K562 (cell line): ENCODE measurements around the gene OR6K3. TPM values are rescaled to one million over a fixed set of nuclear protein-coding genes. Genes with fewer than 3 reads are reported as not detected.

Source experiments
- ATAC-seq: fragments of 200-7000 bp; cut with Tn5 transposase; 3 replicates; pipeline ENCODE4 v1.9.1; 2020; ENCODE audit warnings: moderate library complexity
- BruUV-seq: library from RNA; stranded (reverse); fragments of 400-500 nt; replicated peaks from 2 replicates; lab custom pipeline; 2021; lab: Mats Ljungman, UMichigan
- CTCF ChIA-PET: fragments of 300-600 bp; formaldehyde crosslinking; extraction: SDS; loops from one replicate; lab custom pipeline; 2021; ENCODE audit warnings: low intra/inter-chr PET ratio; lab: Yijun Ruan, JAX
- POLR2A ChIA-PET: fragments of 300-600, 350-650 bp; sonication (Branson Sonifier 250); formaldehyde crosslinking; extraction: SDS; loops from one replicate; lab custom pipeline; 2021; ENCODE audit warnings: antibody characterized with exemption, inconsistent platforms; lab: Yijun Ruan, JAX
- DNase-seq, 4 experiments: peaks; one replicate each; pipeline versions ENCODE4 v3.0.0 to v3.0.0-alpha.2; 2011 to 2018; ENCODE audit warnings: low spot score in 3 of 4, mixed read lengths in 3 of 4; ENCODE audit errors: extremely low read depth in 1 of 4
- FAIRE-seq: peaks from 2 replicates; lab custom pipeline; 2011; peaks lifted over from hg19 to GRCh38; lab: Jason Lieb, UNC
- H2AFZ ChIP-seq: 2 replicates; pipeline ENCODE4 v1.6.0; 2011; ENCODE audit warnings: low read depth, low read length, control low read depth, inconsistent platforms
- H3K27ac ChIP-seq: fragments of 200-600 bp; 3 replicates; pipeline ENCODE4 v1.8.0; 2011; ENCODE audit warnings: low read depth, mild to moderate bottlenecking, control low read depth, inconsistent platforms, low read length, moderate library complexity, mixed read lengths; ENCODE audit errors: extremely low read depth
- H3K27me3 ChIP-seq, 2 experiments: fragments of 300-600 bp in 1 of 2; 2 replicates in 1 of 2; 3 replicates in 1 of 2; pipeline versions ENCODE4 v1.6.0 to v1.8.0; 2011; ENCODE audit warnings: inconsistent platforms in 2 of 2, low read length in 2 of 2, mild to moderate bottlenecking in 1 of 2, mixed read lengths in 1 of 2, moderate library complexity in 1 of 2; ENCODE audit not compliant: control insufficient read depth in 2 of 2, insufficient read depth in 2 of 2
- H3K36me3 ChIP-seq: fragments of 300-600 bp; 3 replicates; pipeline ENCODE4 v1.8.0; 2011; ENCODE audit warnings: mild to moderate bottlenecking, low read length, inconsistent platforms; ENCODE audit not compliant: control insufficient read depth, insufficient read depth
- H3K4me1 ChIP-seq, 2 experiments: fragments of 200-600 bp in 1 of 2; replicated peaks in 1 of 2; 2 replicates in 1 of 2; 3 replicates in 1 of 2; pipeline versions ENCODE4 v1.5.1 to v1.8.0; 2011; ENCODE audit warnings: inconsistent platforms in 2 of 2, low read length in 2 of 2, mild to moderate bottlenecking in 1 of 2, mixed read lengths in 1 of 2, moderate library complexity in 1 of 2; ENCODE audit not compliant: control insufficient read depth in 2 of 2, insufficient read depth in 2 of 2
- H3K4me2 ChIP-seq: 2 replicates; pipeline ENCODE4 v1.6.1; 2011; ENCODE audit warnings: low read length, control low read depth, inconsistent platforms, mixed read lengths; ENCODE audit not compliant: insufficient read depth
- H3K4me3 ChIP-seq: fragments of 200-600 bp; sonication (generic), shearing (Covaris generic); 2 replicates; pipeline ENCODE4 v1.5.1; 2016; ENCODE audit warnings: control low read depth, inconsistent platforms
- H3K79me2 ChIP-seq: fragments of 200-600 bp; 3 replicates; pipeline ENCODE4 v1.8.0; 2011; ENCODE audit warnings: low read length, inconsistent platforms; ENCODE audit not compliant: control insufficient read depth, insufficient read depth
- H3K9ac ChIP-seq, 2 experiments: 2 replicates each; pipeline versions ENCODE4 v1.6.0 to v1.6.1; 2011; ENCODE audit warnings: low read depth in 2 of 2, low read length in 2 of 2, control low read depth in 1 of 2, inconsistent platforms in 1 of 2, mild to moderate bottlenecking in 1 of 2, mixed read lengths in 1 of 2; ENCODE audit not compliant: insufficient read depth in 1 of 2
- H3K9me1 ChIP-seq: one replicate; pipeline ENCODE4 v1.6.0; 2011; ENCODE audit warnings: inconsistent platforms, mild to moderate bottlenecking, low read length, moderate library complexity; ENCODE audit not compliant: control insufficient read depth, insufficient read depth
- H3K9me3 ChIP-seq: replicated peaks from 2 replicates; pipeline ENCODE4 v1.5.1; 2011; ENCODE audit warnings: low read depth, low read length, inconsistent platforms; ENCODE audit not compliant: control insufficient read depth, insufficient read depth
- H4K20me1 ChIP-seq: replicated peaks from 2 replicates; pipeline ENCODE4 v1.6.1; 2011; ENCODE audit warnings: low read length, inconsistent platforms, mixed read lengths; ENCODE audit not compliant: control insufficient read depth, insufficient read depth
- GTF2F1 ChIP-seq: IDR thresholded peaks from 2 replicates; pipeline ENCODE4 v1.6.1; 2011; ENCODE audit warnings: low read depth, low read length, improper control_type of control experiment
- IFI16 ChIP-seq: fragments of 250-450 bp; sonication (Bioruptor Pico); IDR thresholded peaks from 2 replicates; pipeline ENCODE4 v2.1.2; 2022; ENCODE audit warnings: mild to moderate bottlenecking, inconsistent platforms
- MCM2 ChIP-seq: fragments of 450-650 bp; IDR thresholded peaks from 2 replicates; pipeline ENCODE4 v1.6.1; 2017; ENCODE audit warnings: low read depth, mild to moderate bottlenecking
- NR1H2 ChIP-seq: sonication (generic); formaldehyde crosslinking; IDR thresholded peaks from 2 replicates; pipeline ENCODE4 v1.4.0; 2020; ENCODE audit warnings: mild to moderate bottlenecking, missing genetic modification reagents
- RAD21 ChIP-seq, 2 experiments: fragments of 250-450 bp in 1 of 2; fragments of 450-650 bp in 1 of 2; sonication (Bioruptor Pico) in 1 of 2; formaldehyde crosslinking in 1 of 2; IDR thresholded peaks in 1 of 2; conservative IDR thresholded peaks in 1 of 2; 2 replicates each; pipeline versions ENCODE4 v1.4.0 to v1.8.0; 2020 to 2022; ENCODE audit warnings: mild to moderate bottlenecking in 2 of 2, moderate library complexity in 1 of 2
- SRSF3 ChIP-seq: fragments of 200-400 bp; formaldehyde crosslinking; IDR thresholded peaks from 2 replicates; pipeline ENCODE4 v1.6.1; 2016; ENCODE audit warnings: mild to moderate bottlenecking, low read length, moderate library complexity; ENCODE audit not compliant: insufficient read depth
- TAL1 ChIP-seq: fragments of 450-650 bp; IDR thresholded peaks from 2 replicates; pipeline ENCODE4 v1.6.1; 2016; ENCODE audit warnings: mild to moderate bottlenecking
- U2AF1 ChIP-seq: fragments of 200-400 bp; formaldehyde crosslinking; optimal IDR thresholded peaks from 2 replicates; pipeline ENCODE3; 2017; ENCODE audit warnings: mild to moderate bottlenecking, low read depth, low read length, moderate library complexity
- WGBS: fragments of 100-300 bp; shearing (Covaris generic); methylation state at CpG from one replicate; pipeline ENCODE4 v1.1.6; 2016; ENCODE audit warnings: low coverage, mixed read lengths; ENCODE audit not compliant: insufficient coverage; ENCODE audit errors: missing lambda C conversion rate; 5-methylcytosine and 5-hydroxymethylcytosine counted together
- in situ Hi-C: fragments of 300-500 bp; cut with MboI; formaldehyde crosslinking; loops from 4 replicates; pipeline ENCODE4 v1.15.0; 2018; ENCODE audit warnings: inconsistent platforms, mixed read lengths
- intact Hi-C: fragments of 100-400 bp; cut with micrococcal nuclease; formaldehyde crosslinking; loops from 2 replicates; pipeline ENCODE4 v1.14.2; 2022
- polyA plus RNA-seq, 8 experiments: library from polyadenylated mRNA; depleted of rRNA in 4 of 8; stranded (reverse) in 5 of 8; unstranded in 3 of 8; fragments of >200 nt; fragmentation: Nextera tagmentation in 2 of 8; fragmentation: Illumina TruSeq in 1 of 8; extraction: Ambion mirVana in 2 of 8; extraction: Trizol in 1 of 8; gene quantifications; 2 replicates each; pipeline versions ENCODE4 v1.2.1 to v1.2.3, GENCODE V29; 2011 to 2014; ENCODE audit warnings: inconsistent platforms in 1 of 8, missing spikeins in 1 of 8
- total RNA-seq, 7 experiments: library from RNA; depleted of rRNA in 6 of 7; stranded (reverse); fragments of >200 nt in 6 of 7; fragmentation: Illumina TruSeq in 2 of 7; extraction: Trizol in 2 of 7; gene quantifications; 2 replicates each; pipeline versions ENCODE4 v1.2.1 to v1.2.3, GENCODE V29; 2011 to 2021; ENCODE audit warnings: low replicate concordance in 1 of 7

Gene OR6K3
- total and polyA plus RNA-seq, 9 of the 15 experiments (the other 6 are each of a cell fraction or from before 2014, with no cell fraction given), result not detected

- POLR2A ChIA-PET, result no interaction called here
- Histone ChIP-seq H4K20me1 (no peaks in the 10 kb centered on the region), H3K4me1 (peaks cover 0 to 4% of the 10 kb centered on the region in 2 experiments; a peak in 2 of 5 replicates), H3K27ac (no peak overlapping the region), H3K9me3 (no peaks in the 10 kb centered on the region), H3K9ac (peak overlapping the region in 1 of 2 experiments; percentile 53; a peak in 1 of 4 replicates), H2AFZ (no peak overlapping the region), H3K4me3 (no peak overlapping the region), H3K9me1 (no peaks in the 10 kb centered on the region), H3K27me3 (no peaks in the 10 kb centered on the region), H3K4me2 (no peak overlapping the region), H3K36me3 (no peaks in the 10 kb centered on the region), H3K79me2 (no peaks in the 10 kb centered on the region)
- intact Hi-C loops, result no loop called here
- no TSS peak for BruUV-seq
- FAIRE-seq, result no peak
- peak; percentile 55 for ATAC-seq
- TF ChIP-seq TAL1 (no peak), IFI16 (CRISPR knock-in tag) (no peak), RAD21 (CRISPR knock-in tag; conservative IDR thresholded peaks at IDR 0.05 in 1 of 2, IDR thresholded peaks at IDR 0.05 in 1 of 2) (peak in 1 of 2 experiments; percentile 3; a peak in 1 of 4 replicates), U2AF1 (no peak), SRSF3 (no peak)
- CTCF ChIA-PET, result no interaction called here
- in situ Hi-C loops, result no loop called here
- no peak for DNase-seq
- 52% methylated on average over 9 of the region's 9 CpGs for WGBS
Measured at GRCh38 chr1:158752155-158752712, 31.7 kb upstream of the OR6K3 start.

DNA sequence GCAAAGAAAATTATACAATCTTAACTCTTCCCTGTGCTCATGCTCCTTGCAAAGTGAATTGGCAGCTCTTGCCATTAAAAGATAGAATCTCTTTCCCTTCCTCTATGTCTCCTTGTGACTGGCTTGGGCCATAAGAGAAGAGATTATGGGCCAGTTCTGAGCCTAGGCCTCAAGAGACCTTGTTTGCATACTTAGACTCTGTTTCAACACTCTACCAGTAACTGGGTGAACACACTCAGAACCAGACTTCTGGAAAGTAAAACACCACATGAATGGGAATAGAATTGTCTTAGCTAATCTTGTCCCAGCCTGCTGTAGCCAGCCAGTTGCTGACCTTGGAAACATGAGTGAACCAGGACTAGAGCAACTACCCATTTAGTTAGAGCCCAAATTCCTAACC is 15.3 kb upstream of the OR6K3 start:
- H3K79me2 ChIP-seq, result no peaks in the 10 kb centered on the region
- in situ Hi-C loops (no loop called here), intact Hi-C loops (no loop called here)
- no peak overlapping the region for H3K4me3 ChIP-seq
- H3K27me3 ChIP-seq, result no peaks in the 10 kb centered on the region
- CTCF ChIA-PET, result no interaction called here
- FAIRE-seq (no peak), DNase-seq (no peak), ATAC-seq (peak; percentile 20; the same call in 2 of the 3 replicates)
- POLR2A ChIA-PET, result interaction anchor here (0.7 kb wide), 1 partner anchor 97 kb away, joined by 3 read pairs; no protein-coding TSS in a partner anchor
- H3K9me1 ChIP-seq, result no peaks in the 10 kb centered on the region
- no peaks in the 10 kb centered on the region for H4K20me1 ChIP-seq
- no peak overlapping the region for H3K9ac ChIP-seq
- H3K27ac ChIP-seq, result no peak overlapping the region; the same call in 1 of the 3 replicates
- H3K36me3 ChIP-seq, result no peaks in the 10 kb centered on the region
- H3K4me1 ChIP-seq, result peaks cover 3 to 39% of the 10 kb centered on the region in 2 experiments; a peak in 3 of 5 replicates
- H3K4me2 ChIP-seq, result no peak overlapping the region
- peak overlapping the region; percentile 91 for H2AFZ ChIP-seq
- no peaks in the 10 kb centered on the region for H3K9me3 ChIP-seq
- BruUV-seq, result no TSS peak
- no peak for TF ChIP-seq NR1H2 (CRISPR knock-in tag)
- TF ChIP-seq MCM2, result no peak
- no peak for TF ChIP-seq GTF2F1
